Measurements from ENCODE around the gene LRRFIP1. TPM values are rescaled to one million over a fixed set of nuclear protein-coding genes. Genes with fewer than 3 reads are reported as not detected.

LRRFIP1 gene
- polyA plus RNA-seq, 1 of the 3 experiments (the other 2 are of a cell fraction) = 47.3 TPM

- Histone ChIP-seq H3K4me2 (no peak overlapping the region), H3K4me3 (ENCODE audit: low read depth in 2 of 2, low read length in 1 of 2) (no peak overlapping the region), H3K9me3 (no peaks in the 10 kb centered on the region), H3K9ac (no peak overlapping the region), H3K36me3 (replicated peaks in 1 of 2; ENCODE audit: control insufficient read depth in 1 of 2, insufficient read depth in 2 of 2, low read length in 1 of 2) (peaks cover 15 to 30% of the 10 kb centered on the region in 2 experiments), H3K9me2 (no peaks in the 10 kb centered on the region), H3K27ac (ENCODE audit: low read depth in 2 of 2, low read length in 1 of 2) (0 out of 4 replicates have a peak overlapping the region, but pooled peaks of 1 of the 2 experiments have one; percentile 5), H3K27me3 (ENCODE audit: insufficient read depth) (no peaks in the 10 kb centered on the region), H2AFZ (ENCODE audit: low read depth) (no peak overlapping the region), H4K20me1 (ENCODE audit: insufficient read depth) (peaks cover 58% of the 10 kb centered on the region), H3K79me2 (ENCODE audit: insufficient read depth) (peaks cover 100% of the 10 kb centered on the region), H3F3A (replicated peaks; ENCODE audit: insufficient read depth) (peaks cover 17% of the 10 kb centered on the region), H3K4me1 (ENCODE audit: control insufficient read depth in 1 of 2, insufficient read depth in 2 of 2, low read depth in 1 of 2, low read length in 1 of 2) (peaks cover 27 to 58% of the 10 kb centered on the region in 2 experiments)
- 77% methylated on average over 7 of the region's 7 CpGs for WGBS (ENCODE audit: low lambda C conversion rate)
- no peak for DNase-seq
- TF ChIP-seq USF2 (IDR thresholded peaks at IDR 0.05; ENCODE audit: borderline replicate concordance, low read depth, low read length) (no peak), PBX3 (IDR thresholded peaks at IDR 0.05) (no peak)
- POLR2A ChIA-PET = no interaction called here
- CTCF ChIA-PET = interaction anchor here (0.6 to 3.1 kb wide), 3 partner anchors 24 to 98 kb away, joined by 3 to 9 read pairs (median 8); no protein-coding TSS in a partner anchor
Observed at GRCh38 chr2:237720957-237721356, 93.6 kb downstream of the LRRFIP1 start.

GRCh38 chr2:237721458-237721857 lies 94.1 kb downstream of the LRRFIP1 start:
- H3K4me2 ChIP-seq = no peak overlapping the region
- CTCF ChIA-PET = interaction anchor here (1.1 to 3.1 kb wide), 4 partner anchors 9 to 48 kb away, joined by 4 to 9 read pairs (median 6); no protein-coding TSS in a partner anchor

More at GRCh38 chr2:237721458-237721857, 94.1 kb downstream of the LRRFIP1 start:
- peaks cover 100% of the 10 kb centered on the region for H3K79me2 ChIP-seq (ENCODE audit: insufficient read depth)
- no peak for DNase-seq
- peaks cover 15 to 27% of the 10 kb centered on the region in 2 experiments for H3K36me3 ChIP-seq (replicated peaks in 1 of 2; ENCODE audit: control insufficient read depth in 1 of 2, insufficient read depth in 2 of 2, low read length in 1 of 2)
- no peaks in the 10 kb centered on the region for H3K27me3 ChIP-seq (ENCODE audit: insufficient read depth)
- POLR2A ChIA-PET = no interaction called here
- peaks cover 17% of the 10 kb centered on the region for H3F3A ChIP-seq (replicated peaks; ENCODE audit: insufficient read depth)
- H3K27ac ChIP-seq (ENCODE audit: low read depth in 2 of 2, low read length in 1 of 2) = peak overlapping the region; percentile 5 to 50; a peak in 1 of 4 replicates
- H3K9me2 ChIP-seq = no peaks in the 10 kb centered on the region
- peaks cover 58% of the 10 kb centered on the region for H4K20me1 ChIP-seq (ENCODE audit: insufficient read depth)
- peaks cover 27 to 62% of the 10 kb centered on the region in 2 experiments for H3K4me1 ChIP-seq (ENCODE audit: control insufficient read depth in 1 of 2, insufficient read depth in 2 of 2, low read depth in 1 of 2, low read length in 1 of 2)
- TF ChIP-seq TCF12 (IDR thresholded peaks at IDR 0.05) = no peak
- TF ChIP-seq ZBTB33 (IDR thresholded peaks at IDR 0.05; ENCODE audit: borderline replicate concordance, low read depth) = no peak
- no peak for TF ChIP-seq FOSL2 (IDR thresholded peaks at IDR 0.05; ENCODE audit: borderline replicate concordance, low read depth)
- no peak for TF ChIP-seq GABPA (IDR thresholded peaks at IDR 0.05; ENCODE audit: low read depth)
- TF ChIP-seq TAF1 (IDR thresholded peaks at IDR 0.05; ENCODE audit: borderline replicate concordance, low read depth, low read length) = no peak
- no peak for TF ChIP-seq FOXJ3 (CRISPR knock-in tag; IDR thresholded peaks at IDR 0.05)
- no peak for TF ChIP-seq PBX3 (IDR thresholded peaks at IDR 0.05)
- no peak for TF ChIP-seq EP300 (IDR thresholded peaks at IDR 0.05; ENCODE audit: borderline replicate concordance in 1 of 2, low read depth in 1 of 2, low read length in 1 of 2)
- TF ChIP-seq MEF2A (IDR thresholded peaks at IDR 0.05; ENCODE audit: borderline replicate concordance, low read depth) = no peak
- no peak for TF ChIP-seq RFX5 (IDR thresholded peaks at IDR 0.05; ENCODE audit: low read length)
- no peak for TF ChIP-seq MXI1 (IDR thresholded peaks at IDR 0.05; ENCODE audit: low read depth, low read length)
- no peak for TF ChIP-seq POLR2AphosphoS5 (IDR thresholded peaks at IDR 0.05; ENCODE audit: low read depth, low read length)
- no peak for TF ChIP-seq CTCF (IDR thresholded peaks at IDR 0.05)
- H2AFZ ChIP-seq (ENCODE audit: low read depth) = no peak overlapping the region
- WGBS (ENCODE audit: low lambda C conversion rate) = 87% methylated on average over 5 of the region's 5 CpGs
- no peak overlapping the region for H3K4me3 ChIP-seq (ENCODE audit: low read depth in 2 of 2, low read length in 1 of 2)
- H3K9ac ChIP-seq = no peak overlapping the region
- H3K9me3 ChIP-seq = no peaks in the 10 kb centered on the region

Data from SK-N-SH (cell line).